MM.1S (cell line): ENCODE data around the gene KRTAP10-6.

Experiments
- EZH2 ChIP-seq: fragments of 300-600 bp; sonication (generic); optimal IDR thresholded peaks from 2 replicates; pipeline ENCODE3; 2017; ENCODE audit warnings: low read depth, mild to moderate bottlenecking, antibody characterized with exemption, low read length, mixed read lengths
- TF ChIP-seq, protein P1 (sequence below): fragments of 300-600 bp; sonication (generic); IDR thresholded peaks from 2 replicates; pipeline ENCODE4 v1.5.1; 2016; ENCODE audit warnings: antibody characterized with exemption, low read length, mixed read lengths

DNA sequence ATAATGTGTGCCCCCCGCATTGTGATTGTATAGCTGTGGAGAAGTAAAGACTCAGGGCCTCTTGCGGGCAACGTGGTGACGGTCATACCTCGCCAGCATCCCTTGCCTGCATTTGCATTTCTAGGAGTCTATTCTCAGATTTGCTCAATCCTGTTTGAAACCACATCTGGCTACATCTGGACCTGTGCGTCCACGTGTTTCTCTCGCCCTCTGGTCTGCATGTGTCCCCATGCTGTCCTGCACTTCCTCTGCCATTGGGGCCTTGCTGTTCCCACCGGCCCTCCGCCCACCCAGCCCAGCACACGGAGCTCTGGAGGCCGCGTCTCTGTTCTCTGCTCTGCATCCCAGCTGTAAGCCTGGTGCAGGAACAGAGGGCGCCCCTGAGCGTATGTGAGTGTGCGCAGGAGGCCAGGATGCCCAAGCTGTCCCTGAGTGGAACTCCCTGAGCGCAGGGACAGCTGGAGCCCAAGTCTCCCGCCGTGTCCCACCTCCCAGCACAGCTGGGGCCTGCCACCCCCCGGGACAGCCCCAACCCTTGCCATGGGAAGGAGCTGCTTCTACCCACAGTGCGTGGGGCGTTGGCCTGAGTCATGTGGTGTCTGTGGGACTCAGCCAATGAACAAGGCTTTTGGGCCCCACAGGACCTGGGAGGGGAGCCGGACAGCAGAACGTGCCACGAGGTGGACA is 42.6 kb downstream of the KRTAP10-6 start:
- TF ChIP-seq, protein P1, sequence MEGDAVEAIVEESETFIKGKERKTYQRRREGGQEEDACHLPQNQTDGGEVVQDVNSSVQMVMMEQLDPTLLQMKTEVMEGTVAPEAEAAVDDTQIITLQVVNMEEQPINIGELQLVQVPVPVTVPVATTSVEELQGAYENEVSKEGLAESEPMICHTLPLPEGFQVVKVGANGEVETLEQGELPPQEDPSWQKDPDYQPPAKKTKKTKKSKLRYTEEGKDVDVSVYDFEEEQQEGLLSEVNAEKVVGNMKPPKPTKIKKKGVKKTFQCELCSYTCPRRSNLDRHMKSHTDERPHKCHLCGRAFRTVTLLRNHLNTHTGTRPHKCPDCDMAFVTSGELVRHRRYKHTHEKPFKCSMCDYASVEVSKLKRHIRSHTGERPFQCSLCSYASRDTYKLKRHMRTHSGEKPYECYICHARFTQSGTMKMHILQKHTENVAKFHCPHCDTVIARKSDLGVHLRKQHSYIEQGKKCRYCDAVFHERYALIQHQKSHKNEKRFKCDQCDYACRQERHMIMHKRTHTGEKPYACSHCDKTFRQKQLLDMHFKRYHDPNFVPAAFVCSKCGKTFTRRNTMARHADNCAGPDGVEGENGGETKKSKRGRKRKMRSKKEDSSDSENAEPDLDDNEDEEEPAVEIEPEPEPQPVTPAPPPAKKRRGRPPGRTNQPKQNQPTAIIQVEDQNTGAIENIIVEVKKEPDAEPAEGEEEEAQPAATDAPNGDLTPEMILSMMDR = no peak
- no peak for TF ChIP-seq EZH2
